GM19468 (cell line): ENCODE results near the gene RIT2.
"Not testable (repeated sequence)": the region's sequence is repeated elsewhere in the genome, so short reads cannot be mapped to it uniquely, and the experiment has no call there.

Experiments
- ATAC-seq: cut with Tn5 transposase; IDR thresholded peaks from one replicate; pipeline ENCODE4 v1.9.1; 2021; ENCODE audit warnings: mild to moderate bottlenecking, moderate library complexity, moderate number of reproducible peaks; ENCODE audit not compliant: unreplicated experiment; ENCODE audit errors: extremely low read depth

Gene RIT2

DNA sequence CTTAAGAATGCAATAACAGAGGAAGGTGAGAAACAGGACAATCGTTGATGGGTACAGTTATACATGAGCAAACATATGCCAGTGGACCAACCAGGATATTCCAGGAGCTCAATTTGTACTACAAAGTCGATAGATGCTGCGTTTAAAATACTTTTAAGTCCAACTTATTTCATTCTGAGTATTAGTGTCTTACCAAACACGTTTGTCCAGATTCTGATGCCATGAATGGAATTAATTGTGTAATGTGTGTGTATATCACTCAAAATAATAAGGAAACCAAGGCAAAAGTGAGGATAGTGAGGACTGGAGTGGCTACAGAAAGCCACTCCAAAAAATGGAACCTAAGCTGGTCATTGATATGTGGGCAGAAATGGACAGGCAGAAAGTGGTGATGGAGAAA is 332.6 kb downstream of the RIT2 start:
- no peak for ATAC-seq

DNA sequence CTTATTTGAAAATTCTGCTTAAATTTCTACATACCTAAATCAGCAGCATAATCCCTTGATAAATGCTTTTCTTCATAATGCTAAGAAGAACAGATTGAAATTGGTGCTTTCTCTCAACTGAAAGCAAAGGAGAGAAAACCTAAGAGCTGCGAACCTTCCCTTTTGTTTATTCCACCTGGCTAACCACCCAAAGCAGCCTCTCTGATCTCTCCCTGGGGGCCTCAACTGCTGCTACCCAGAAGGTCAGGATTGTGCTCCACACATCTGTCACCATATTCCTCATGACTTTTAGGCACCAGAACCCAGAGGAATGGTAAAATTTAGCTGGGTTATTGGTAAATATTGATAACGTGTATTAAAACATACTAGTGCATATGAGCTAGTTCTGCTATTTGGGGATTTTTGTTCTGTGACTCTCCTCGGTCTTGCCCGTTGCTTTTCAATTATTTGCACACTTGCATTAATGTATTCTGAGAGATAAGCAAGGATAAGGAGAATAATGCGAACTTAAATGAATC is 334.1 kb downstream of the RIT2 start:
- no peak for ATAC-seq

DNA sequence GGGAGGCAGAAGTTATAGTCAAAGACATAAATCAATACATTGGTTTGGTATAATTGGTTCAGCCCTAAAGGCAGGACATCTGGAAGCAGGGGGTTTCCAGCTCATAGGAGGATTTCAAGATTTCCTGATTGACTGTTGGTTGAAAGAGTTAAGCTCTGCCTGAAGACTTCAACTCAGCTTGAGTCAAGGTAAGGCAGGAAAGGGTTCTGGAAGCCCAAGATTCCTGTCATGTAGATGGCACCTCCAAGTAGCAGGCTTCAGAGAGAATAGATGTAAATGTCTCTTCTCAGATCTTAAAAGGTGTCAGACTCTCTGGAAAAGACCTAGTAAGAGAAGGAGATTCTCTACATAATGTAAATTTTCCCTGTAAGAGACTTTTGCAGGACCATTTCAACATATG is 335.3 kb downstream of the RIT2 start:
- no peak for ATAC-seq

DNA sequence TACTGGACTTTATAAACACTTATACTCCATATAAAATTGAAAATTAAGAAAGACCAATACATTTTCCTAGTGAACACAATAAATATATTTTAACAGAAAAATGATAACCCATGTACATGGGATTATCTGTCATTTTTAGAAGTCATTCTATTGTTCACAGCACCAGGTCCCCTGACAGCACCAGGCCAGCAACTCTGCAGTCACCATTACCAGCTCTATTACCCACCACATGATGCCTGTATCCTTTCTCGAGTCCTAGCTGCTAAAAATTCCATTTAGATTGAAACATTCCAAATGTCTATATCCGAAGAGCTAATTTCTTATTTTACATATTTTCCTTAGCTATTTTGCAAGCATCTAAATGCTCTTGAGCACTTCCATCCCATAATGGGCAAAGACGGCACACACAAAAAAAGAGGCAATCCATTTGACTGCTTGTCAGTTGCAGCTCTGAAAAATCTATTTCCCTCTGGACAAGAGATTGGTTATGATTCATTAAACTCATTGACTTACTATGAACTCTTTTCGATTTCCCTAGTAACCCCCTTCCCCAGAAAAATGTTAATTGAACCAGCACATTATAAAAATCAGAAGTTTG is 336.9 kb downstream of the RIT2 start:
- no peak for ATAC-seq

DNA sequence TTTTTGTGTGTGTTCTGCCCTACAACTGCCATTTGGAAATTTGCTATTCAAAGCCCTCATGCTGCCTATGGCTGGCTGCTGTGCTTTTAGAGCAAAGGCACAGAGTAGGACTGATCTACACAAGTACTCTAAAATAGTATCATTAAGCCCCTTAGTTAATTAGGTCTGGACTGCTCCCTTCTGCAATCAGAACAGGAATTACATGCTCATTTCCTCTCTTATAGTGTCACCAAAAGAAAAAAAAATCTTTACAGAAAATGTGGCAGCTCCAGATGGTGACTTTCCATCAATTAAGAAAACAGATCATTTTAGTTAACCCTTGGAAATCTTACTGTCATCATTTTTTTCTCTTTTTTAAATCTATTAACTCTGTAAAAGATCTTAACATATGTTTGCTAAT is 337.5 kb downstream of the RIT2 start:
- no peak for ATAC-seq

DNA sequence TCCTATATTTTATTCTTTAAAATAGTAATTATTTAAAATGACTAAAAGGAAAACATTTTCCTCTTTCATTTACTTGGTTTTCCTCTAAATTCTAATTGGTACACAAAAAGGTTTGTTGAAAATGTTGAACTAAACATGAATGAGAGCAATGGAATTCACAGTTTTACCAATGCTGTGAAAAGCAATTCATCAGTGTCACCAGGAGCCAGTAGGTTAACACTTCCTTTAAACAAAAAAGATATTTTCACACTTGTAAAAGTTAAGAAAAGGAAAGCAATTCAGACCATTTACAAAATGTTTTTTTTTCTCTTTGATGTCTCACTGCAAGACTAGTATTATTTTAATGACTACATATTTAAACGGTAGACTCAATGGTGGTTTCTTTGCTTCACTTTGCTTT is 341.6 kb downstream of the RIT2 start:
- ATAC-seq = no peak

DNA sequence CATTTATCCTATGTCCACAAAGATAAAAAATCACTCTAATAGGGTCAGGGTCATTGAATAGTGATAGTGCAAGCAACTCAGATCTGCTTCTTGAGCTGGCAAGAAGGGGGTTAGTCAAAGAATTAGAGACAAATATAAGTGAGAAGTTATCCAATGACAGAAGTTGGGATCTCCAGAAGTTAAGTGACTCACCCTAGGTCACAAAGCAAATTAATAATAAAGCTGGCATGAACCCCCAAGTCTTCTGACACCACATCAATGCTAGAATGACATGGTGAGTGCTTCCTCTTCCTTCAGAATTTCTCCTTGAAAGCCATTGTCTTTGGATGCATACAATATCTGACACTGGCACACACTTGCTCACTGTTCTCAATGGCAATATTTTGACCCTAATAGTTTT is 343.5 kb downstream of the RIT2 start:
- no peak for ATAC-seq

DNA sequence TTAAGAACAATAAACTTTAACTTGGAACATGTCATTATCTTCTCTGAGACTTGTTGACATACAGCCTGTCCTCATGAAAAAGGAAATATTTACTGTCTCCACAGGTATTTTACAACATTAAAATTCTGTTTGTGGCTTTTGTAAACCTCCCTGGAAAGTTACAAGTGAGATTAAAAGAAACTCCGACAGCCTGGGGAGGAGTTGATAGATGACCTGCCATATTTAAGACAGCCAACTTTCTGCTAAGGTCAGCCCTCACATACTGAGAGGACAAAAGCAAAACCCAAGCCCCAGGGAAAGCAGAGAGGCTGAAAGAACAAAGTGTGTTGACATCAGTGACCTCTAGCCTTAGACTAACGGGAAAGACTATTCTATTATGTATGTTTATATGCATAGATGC is 350.2 kb downstream of the RIT2 start:
- ATAC-seq = no peak

DNA sequence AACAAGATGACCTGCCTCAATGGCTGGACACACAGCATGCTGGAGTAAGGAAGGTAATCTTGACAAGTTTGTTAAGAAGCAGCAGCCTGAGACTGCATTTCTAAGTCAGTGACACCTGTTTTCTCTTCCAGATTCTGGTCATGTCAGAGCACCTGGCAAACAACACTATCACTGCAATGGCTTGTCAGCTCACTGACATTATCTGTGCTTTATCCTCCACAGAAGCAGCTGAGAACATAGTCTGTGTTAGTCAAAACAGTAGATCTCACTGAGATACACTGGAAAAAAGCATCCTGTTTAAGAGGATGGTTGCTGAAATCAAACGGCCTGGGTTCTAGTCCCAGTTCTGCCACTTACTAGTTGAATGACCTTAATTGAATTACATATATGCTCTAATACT is 355.2 kb downstream of the RIT2 start:
- no peak for ATAC-seq

DNA sequence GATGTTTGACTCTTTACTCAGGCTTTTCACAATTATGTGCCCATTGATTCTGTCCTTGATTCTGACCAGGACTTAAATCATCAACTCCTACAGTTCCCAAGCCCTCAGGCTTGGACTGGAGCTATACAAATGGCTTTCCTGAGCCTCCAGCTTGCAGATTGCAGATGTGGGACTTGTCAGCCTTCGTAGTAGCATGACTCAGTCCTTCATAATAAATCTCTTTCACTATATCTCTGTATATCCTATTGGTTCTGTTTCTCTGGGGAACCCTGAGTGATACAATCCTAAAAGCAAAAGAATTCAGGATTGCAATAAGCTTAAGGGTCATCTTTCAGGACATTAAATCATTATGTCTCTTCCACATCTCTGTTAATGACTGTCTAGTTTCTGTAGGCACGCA is 356.6 kb downstream of the RIT2 start:
- no peak for ATAC-seq

DNA sequence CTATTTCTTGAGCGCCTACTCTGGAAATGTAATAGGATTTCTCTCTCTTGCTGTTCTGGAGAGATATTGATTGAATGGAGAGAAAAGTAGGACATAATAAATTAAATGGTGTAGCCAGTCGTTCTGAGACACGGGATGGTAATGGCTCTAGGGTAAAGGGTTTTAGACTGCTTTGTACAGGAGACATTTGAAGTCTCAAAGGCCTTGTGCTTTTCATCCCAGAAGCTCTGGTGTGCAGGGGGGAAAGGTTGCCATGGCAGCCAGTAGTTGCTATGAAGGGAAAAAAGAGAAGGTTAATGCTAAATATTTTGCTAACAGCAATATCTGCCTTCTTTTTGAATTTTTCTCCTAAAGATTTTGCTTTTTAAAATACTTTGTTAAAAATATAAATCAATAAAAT is 359.3 kb downstream of the RIT2 start:
- no peak for ATAC-seq

DNA sequence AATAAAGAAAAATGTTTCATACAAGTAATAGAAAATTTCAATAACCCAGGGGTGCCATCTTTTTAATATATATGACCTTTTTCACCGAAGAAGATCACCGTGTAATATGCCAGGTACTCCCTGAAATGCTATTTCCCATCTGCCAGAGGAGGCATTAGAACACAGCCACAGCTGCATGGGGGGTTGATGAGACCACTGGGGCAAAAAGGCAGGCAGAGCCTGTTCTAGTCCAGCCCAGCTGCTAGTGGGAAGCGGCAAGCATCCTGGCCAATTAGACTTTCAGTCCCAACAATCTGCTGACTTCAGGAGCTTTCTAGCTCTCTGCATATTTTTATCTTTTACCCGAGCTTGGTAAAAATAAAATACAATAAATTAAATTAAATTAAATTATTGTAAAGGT is 362.6 kb downstream of the RIT2 start:
- no peak for ATAC-seq

DNA sequence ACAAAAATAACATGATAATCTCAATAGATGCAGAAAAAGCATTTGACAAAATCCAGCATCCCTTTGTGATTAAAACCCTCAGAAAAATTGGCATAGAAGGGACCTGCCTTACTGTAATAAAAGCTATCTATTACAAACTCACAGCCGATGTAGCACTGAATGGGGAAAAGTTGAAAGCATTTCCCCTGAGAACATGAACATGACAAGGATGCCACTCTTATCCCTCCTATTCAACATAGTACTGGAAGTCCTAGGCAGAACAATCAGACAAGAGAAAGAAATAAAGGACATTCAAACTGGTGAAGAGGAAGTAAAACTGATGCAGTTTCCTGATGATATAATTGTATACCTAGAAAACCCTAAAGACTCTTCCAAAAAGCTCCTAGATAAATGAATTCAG is 368.7 kb downstream of the RIT2 start:
- ATAC-seq = no peak

DNA sequence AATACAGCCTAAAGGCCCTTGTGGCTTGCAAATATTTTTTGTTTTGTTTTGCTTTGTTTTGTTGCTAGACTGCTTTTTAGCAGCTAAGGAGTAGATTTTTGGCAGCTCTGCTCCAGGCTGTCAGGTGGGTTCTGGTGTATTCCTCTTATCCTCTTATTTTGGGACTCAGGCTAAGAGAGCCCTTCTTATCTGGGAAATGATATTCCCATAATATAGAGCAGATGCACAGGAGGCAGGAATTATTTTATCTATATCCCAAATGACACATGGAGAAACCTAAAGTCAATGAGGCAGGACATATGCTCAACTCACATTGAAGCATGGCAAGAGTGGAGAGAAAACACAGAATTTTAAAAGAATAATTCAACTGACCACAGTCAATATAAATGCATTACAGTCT is 369.6 kb downstream of the RIT2 start:
- no peak for ATAC-seq

DNA sequence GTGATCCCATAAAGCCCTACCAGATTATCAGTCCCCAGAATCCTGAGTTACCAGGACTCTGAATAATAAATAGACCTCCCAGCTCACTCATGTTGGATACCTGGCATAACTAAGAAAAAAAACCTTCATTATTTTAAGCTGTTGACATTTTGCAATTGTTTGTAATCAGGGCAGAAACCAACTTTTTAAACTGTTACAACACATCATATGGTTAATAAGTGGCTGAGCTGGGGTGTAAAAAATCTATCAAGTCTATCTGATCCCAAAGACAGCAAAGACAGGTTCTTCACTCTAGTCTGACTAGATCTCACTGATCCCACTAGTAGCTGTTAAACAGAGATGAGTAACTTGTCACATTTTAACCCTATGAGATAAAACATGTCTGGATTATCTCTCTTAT is 370.3 kb downstream of the RIT2 start:
- no peak for ATAC-seq

DNA sequence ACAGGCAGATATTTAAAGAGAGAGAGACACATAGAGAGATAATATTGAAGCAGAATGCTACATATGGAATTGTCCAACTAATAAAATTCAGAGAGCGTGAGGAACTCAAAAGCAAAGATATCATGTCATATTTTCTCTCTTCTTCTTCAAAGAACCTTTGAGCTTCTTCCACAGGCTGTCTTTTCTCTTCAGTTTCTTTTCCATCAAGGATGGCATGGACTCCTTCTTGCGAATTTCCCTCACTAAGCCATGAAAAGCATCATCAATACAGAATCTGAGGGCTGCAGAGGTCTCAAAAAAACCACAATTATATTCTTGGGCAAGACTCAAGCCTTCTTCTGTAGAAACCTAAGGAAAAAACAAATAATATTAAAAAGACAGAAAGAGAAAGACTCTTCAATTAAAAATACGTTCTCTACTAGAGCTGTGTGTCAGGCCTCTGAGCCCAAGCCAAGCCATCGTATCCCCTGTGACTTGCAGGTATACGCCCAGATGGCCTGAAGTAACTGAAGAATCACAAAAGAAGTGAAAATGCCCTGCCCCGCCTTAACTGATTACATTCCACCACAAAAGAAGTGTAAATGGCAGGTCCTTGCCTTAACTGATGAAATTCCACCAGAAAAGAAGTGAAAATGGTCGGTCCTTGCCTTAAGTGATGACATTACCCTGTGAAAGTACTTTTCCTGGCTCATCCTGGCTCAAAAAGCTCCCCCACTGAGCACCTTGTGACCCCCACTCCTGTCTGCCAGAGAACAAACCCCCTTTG is 371.9 kb downstream of the RIT2 start:
- ATAC-seq = no peak

DNA sequence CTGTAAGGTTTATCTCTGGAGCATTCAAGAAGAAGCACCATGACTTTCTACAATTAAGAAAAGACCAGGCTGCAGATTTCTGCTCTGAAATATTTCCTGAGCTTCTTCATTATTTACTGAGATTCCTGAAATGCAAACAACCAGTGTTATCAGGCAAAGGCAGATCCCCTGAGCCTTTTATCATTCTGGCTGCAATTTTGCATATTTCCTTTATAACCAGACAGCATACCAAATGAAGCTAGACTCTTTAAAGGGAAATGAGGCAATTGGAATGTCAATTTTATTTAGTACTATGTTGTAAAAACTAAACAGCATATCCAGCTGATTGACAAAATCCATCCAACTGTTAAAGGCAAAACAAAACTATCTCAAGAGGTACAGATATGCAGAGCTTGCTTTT is 372.5 kb downstream of the RIT2 start:
- ATAC-seq = no peak

DNA sequence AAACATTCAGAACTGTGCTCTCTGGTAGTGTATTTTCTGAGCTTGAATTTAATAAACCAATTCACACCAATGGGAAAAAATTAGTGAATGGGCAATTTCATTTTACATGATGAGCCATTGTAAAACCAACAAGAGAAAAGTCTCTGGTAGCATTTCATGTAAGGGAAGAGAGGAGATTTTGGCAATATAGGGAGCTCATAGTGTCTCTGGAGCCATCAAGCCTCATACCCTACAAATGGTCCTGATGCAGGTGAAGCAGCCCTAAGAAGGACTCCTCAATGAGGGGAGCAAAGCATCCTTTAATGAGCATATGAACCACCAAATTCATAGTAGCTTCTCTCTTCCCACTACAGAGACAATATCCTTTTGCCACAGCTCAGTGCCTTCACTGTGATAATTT is 373.0 kb downstream of the RIT2 start:
- ATAC-seq = no peak

DNA sequence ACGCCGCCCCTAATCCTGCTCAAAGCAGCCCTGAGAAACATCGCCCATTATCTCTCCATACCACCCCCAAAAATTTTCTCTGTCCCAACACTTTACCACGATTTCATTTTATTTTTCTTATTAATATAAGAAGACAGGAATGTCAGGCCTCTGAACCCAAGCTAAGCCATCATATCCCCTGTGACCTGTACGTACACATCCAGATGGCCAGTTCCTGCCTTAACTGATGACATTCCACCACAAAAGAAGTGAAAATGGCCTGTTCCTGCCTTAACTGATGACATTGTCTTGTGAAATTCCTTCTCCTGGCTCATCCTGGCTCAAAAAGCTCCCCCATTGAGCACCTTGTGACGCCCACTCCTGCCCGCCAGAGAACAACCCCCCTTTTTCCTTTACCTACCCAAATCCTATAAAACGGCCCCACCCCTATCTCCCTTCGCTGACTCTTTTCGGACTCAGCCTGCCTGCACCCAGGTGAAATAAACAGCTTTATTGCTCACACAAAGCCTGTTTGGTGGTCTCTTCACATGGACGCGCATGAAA is 373.6 kb downstream of the RIT2 start:
- ATAC-seq = not testable (repeated sequence)

DNA sequence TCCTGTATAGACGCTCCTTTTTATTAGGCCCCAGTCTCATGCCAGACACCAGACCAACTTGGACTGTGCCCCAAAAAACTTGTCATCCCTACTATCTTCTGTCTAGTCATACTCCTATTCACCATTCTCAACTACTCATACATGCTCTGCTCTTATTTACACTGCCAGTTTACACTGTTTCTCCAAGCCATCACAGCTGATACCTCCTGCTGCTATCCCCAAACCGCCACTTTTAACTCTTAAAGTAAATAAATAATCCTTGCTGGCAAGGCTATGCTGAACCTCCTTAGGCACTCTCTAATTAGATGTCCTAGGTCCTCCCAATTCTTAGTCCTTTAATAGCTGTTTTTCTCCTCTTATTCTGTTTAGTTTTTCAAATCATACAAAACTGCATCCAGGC is 374.2 kb downstream of the RIT2 start:
- ATAC-seq = not testable (repeated sequence)

DNA sequence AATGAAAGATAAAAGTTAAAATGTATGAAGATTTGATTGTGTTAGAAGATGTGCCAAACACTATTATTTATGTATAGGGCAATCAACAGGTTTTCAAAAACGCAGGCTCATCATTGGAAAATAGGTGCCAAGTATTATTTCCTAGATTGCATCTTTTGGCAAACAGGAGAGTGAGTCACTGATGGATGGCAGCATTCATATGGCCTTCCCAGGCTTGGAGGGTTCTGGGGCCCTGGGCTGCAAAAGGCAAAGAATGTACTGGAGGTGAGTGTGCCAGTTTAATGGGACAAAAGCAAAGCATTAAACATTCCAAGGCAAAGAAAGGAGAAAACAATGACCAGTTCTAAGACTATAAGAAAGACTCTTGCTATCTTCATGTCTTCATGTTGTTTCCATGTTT is 379.4 kb downstream of the RIT2 start:
- no peak for ATAC-seq

DNA sequence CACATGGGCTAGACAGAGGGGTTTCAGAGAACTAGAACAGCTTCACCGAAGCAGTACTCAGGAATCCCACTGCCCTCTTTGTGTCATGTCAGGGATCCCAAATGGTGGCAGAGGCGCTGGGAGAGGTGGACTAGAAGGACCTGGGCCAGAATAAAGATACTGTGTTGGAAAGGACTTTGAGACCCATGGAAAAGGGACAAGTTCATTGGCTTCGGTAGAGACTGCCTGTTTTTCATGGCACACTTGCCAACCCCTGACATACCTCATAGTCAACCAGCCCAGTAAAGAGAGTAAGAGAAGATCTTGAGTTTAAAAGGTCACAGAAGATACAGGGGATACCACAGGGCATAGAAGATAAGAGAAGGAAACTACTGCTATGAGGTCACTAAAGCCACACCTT is 381.0 kb downstream of the RIT2 start:
- ATAC-seq = no peak
